ENCODE results near the gene OSBPL2.

The OSBPL2 gene

DNA sequence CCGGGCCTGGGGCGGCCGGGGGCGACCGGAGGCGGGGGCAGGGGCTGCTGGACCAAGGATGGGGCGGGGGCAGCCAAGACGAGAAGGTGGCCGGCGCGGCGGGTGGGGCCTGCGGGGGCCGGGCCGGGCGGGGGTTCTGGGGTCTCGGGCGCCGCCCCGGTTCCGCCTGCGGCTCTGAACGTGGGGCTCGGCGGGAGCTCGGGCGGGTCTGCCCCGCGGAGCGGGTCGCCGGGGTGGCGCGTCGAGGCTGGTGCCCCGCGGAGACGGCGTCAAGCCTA lies 64.7 kb downstream of the OSBPL2 start:
- Histone ChIP-seq H3K27ac (ENCODE audit: extremely low read depth, low read depth, low read length) (peak overlapping the region; percentile 77; the same call in 1 of the 2 replicates), H3K4me3 (ENCODE audit: low read depth, low read length) (peak overlapping the region; percentile 92), H3K36me3 (ENCODE audit: control insufficient read depth in 2 of 2, insufficient read depth in 1 of 2, low read length in 2 of 2) (peaks cover 0 to 56% of the 10 kb centered on the region in 2 experiments; a peak in 1 of 3 replicates), H3K9me3 (ENCODE audit: control insufficient read depth, insufficient read depth, low read depth, low read length) (no peaks in the 10 kb centered on the region), H3K4me1 (ENCODE audit: control insufficient read depth, insufficient read depth, low read length) (peaks cover 8% of the 10 kb centered on the region)
- ChIA-PET POLR2A (interaction anchor here (1.1 to 1.3 kb wide), 4 partner anchors 66 to 104 kb away, joined by 3 to 13 read pairs (median 4); partner anchors contain the start of gene RPS21), CTCF (interaction anchor here (1.1 kb wide), 2 partner anchors 78 to 80 kb away, joined by 5 to 10 read pairs; no protein-coding TSS in a partner anchor)
- TF ChIP-seq MZF1 (tag by site-specific recombination; IDR thresholded peaks at IDR 0.05; ENCODE audit: borderline replicate concordance) (no peak), HOXD13 (CRISPR knock-in tag; IDR thresholded peaks at IDR 0.05; ENCODE audit: borderline replicate concordance) (no peak), ZNF302 (tag by site-specific recombination; IDR thresholded peaks at IDR 0.05; ENCODE audit: low read depth) (no peak), ZNF169 (tag by site-specific recombination; IDR thresholded peaks at IDR 0.05) (no peak), ZBTB7A (tag by site-specific recombination; IDR thresholded peaks at IDR 0.05; ENCODE audit: low read depth) (no peak), ZNF837 (tag by site-specific recombination; IDR thresholded peaks at IDR 0.05) (no peak), ZNF10 (tag by site-specific recombination; IDR thresholded peaks at IDR 0.05) (no peak), ZNF155 (tag by site-specific recombination; IDR thresholded peaks at IDR 0.05) (no peak)
- TF ChIP-seq, protein P1, sequence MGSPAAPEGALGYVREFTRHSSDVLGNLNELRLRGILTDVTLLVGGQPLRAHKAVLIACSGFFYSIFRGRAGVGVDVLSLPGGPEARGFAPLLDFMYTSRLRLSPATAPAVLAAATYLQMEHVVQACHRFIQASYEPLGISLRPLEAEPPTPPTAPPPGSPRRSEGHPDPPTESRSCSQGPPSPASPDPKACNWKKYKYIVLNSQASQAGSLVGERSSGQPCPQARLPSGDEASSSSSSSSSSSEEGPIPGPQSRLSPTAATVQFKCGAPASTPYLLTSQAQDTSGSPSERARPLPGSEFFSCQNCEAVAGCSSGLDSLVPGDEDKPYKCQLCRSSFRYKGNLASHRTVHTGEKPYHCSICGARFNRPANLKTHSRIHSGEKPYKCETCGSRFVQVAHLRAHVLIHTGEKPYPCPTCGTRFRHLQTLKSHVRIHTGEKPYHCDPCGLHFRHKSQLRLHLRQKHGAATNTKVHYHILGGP (tag by site-specific recombination; IDR thresholded peaks at IDR 0.05) = no peak
- TF ChIP-seq, protein P2, sequence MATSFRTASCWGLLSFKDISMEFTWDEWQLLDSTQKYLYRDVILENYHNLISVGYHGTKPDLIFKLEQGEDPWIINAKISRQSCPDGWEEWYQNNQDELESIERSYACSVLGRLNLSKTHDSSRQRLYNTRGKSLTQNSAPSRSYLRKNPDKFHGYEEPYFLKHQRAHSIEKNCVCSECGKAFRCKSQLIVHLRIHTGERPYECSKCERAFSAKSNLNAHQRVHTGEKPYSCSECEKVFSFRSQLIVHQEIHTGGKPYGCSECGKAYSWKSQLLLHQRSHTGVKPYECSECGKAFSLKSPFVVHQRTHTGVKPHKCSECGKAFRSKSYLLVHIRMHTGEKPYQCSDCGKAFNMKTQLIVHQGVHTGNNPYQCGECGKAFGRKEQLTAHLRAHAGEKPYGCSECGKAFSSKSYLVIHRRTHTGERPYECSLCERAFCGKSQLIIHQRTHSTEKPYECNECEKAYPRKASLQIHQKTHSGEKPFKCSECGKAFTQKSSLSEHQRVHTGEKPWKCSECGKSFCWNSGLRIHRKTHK (tag by site-specific recombination; IDR thresholded peaks at IDR 0.05) = no peak
- TF ChIP-seq, protein P3, sequence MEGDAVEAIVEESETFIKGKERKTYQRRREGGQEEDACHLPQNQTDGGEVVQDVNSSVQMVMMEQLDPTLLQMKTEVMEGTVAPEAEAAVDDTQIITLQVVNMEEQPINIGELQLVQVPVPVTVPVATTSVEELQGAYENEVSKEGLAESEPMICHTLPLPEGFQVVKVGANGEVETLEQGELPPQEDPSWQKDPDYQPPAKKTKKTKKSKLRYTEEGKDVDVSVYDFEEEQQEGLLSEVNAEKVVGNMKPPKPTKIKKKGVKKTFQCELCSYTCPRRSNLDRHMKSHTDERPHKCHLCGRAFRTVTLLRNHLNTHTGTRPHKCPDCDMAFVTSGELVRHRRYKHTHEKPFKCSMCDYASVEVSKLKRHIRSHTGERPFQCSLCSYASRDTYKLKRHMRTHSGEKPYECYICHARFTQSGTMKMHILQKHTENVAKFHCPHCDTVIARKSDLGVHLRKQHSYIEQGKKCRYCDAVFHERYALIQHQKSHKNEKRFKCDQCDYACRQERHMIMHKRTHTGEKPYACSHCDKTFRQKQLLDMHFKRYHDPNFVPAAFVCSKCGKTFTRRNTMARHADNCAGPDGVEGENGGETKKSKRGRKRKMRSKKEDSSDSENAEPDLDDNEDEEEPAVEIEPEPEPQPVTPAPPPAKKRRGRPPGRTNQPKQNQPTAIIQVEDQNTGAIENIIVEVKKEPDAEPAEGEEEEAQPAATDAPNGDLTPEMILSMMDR (tag by site-specific recombination; IDR thresholded peaks at IDR 0.05) = no peak

DNA sequence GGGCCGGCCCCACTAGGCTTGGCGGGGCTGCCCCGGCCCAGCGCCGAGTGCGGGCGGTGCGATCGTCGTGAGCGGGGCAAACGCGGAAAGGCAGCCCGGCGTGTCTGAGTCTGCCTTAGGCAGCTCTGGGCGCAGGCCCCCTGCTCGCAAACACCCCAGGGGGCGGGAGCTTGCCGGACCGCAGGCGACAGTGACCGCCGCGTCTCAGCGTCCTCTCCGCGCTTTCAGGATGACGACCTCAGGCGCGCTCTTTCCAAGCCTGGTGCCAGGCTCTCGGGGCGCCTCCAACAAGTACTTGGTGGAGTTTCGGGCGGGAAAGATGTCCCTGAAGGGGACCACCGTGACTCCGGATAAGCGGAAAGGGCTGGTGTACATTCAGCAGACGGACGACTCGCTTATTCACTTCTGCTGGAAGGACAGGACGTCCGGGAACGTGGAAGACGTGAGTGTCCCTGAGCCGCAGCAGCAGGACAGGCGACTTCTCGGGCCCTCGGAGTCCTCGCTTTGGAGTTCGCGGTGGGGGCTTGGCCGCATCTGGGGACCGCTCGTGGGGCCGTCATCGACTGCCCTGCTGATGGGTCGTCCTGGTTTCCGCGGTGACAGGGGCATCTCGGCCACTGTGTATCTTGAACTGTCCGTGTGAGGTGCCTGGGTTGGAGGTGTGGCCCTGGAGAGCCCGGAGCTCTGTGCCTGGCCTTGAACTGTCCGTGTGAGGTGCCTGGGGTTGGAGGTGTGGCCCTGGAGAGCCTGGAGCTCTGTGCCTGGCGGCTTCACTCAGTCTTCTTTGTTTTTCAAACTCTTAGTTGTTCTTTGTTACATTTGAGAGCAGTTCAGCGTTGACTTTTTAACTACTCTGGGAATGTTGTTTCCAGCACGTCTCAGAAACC lies 65.3 kb downstream of the OSBPL2 start:
- POLR2A ChIA-PET = interaction anchor here (1.1 to 1.6 kb wide), 4 partner anchors 64 to 104 kb away, joined by 3 to 4 read pairs (median 4); partner anchors contain the start of gene LAMA5
- Histone ChIP-seq H3K4me1 (ENCODE audit: control insufficient read depth, insufficient read depth, low read length) (peaks cover 8% of the 10 kb centered on the region), H3K36me3 (ENCODE audit: control insufficient read depth in 2 of 2, insufficient read depth in 1 of 2, low read length in 2 of 2) (peaks cover 0 to 56% of the 10 kb centered on the region in 2 experiments; a peak in 1 of 3 replicates), H3K27ac (ENCODE audit: extremely low read depth, low read depth, low read length) (peak overlapping the region; percentile 77), H3K9me3 (ENCODE audit: control insufficient read depth, insufficient read depth, low read depth, low read length) (no peaks in the 10 kb centered on the region), H3K4me3 (ENCODE audit: low read depth, low read length) (peak overlapping the region; percentile 92)
- CTCF ChIA-PET = interaction anchor here (0.7 to 2.4 kb wide), 4 partner anchors 66 to 296 kb away, joined by 3 to 22 read pairs (median 3); no protein-coding TSS in a partner anchor
- TF ChIP-seq, protein P4, sequence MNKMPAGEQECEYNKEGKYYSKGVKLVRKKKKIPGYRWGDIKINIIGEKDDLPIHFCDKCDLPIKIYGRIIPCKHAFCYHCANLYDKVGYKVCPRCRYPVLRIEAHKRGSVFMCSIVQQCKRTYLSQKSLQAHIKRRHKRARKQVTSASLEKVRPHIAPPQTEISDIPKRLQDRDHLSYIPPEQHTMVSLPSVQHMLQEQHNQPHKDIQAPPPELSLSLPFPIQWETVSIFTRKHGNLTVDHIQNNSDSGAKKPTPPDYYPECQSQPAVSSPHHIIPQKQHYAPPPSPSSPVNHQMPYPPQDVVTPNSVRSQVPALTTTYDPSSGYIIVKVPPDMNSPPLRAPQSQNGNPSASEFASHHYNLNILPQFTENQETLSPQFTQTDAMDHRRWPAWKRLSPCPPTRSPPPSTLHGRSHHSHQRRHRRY (tag by site-specific recombination; IDR thresholded peaks at IDR 0.05) = no peak
- TF ChIP-seq YY2 (tag by site-specific recombination; IDR thresholded peaks at IDR 0.05) = no peak
- TF ChIP-seq ZNF549 (tag by site-specific recombination; IDR thresholded peaks at IDR 0.05) = no peak
- TF ChIP-seq KLF16 (tag by site-specific recombination; IDR thresholded peaks at IDR 0.05) = no peak
- TF ChIP-seq, protein P5, sequence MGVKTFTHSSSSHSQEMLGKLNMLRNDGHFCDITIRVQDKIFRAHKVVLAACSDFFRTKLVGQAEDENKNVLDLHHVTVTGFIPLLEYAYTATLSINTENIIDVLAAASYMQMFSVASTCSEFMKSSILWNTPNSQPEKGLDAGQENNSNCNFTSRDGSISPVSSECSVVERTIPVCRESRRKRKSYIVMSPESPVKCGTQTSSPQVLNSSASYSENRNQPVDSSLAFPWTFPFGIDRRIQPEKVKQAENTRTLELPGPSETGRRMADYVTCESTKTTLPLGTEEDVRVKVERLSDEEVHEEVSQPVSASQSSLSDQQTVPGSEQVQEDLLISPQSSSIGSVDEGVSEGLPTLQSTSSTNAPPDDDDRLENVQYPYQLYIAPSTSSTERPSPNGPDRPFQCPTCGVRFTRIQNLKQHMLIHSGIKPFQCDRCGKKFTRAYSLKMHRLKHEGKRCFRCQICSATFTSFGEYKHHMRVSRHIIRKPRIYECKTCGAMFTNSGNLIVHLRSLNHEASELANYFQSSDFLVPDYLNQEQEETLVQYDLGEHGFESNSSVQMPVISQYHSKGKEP (tag by site-specific recombination; IDR thresholded peaks at IDR 0.05) = no peak
- TF ChIP-seq, protein P6, sequence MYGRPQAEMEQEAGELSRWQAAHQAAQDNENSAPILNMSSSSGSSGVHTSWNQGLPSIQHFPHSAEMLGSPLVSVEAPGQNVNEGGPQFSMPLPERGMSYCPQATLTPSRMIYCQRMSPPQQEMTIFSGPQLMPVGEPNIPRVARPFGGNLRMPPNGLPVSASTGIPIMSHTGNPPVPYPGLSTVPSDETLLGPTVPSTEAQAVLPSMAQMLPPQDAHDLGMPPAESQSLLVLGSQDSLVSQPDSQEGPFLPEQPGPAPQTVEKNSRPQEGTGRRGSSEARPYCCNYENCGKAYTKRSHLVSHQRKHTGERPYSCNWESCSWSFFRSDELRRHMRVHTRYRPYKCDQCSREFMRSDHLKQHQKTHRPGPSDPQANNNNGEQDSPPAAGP (tag by site-specific recombination; IDR thresholded peaks at IDR 0.05) = no peak
- no peak for TF ChIP-seq ZNF416 (tag by site-specific recombination; IDR thresholded peaks at IDR 0.05)
- peak; percentile 58; the same call in 1 of the 2 replicates for TF ChIP-seq GLIS2 (tag by site-specific recombination; IDR thresholded peaks at IDR 0.05)
- no peak for TF ChIP-seq ZNF664 (tag by site-specific recombination; IDR thresholded peaks at IDR 0.05)
- TF ChIP-seq, protein P7, sequence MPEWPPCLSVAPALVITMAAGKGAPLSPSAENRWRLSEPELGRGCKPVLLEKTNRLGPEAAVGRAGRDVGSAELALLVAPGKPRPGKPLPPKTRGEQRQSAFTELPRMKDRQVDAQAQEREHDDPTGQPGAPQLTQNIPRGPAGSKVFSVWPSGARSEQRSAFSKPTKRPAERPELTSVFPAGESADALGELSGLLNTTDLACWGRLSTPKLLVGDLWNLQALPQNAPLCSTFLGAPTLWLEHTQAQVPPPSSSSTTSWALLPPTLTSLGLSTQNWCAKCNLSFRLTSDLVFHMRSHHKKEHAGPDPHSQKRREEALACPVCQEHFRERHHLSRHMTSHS (tag by site-specific recombination; IDR thresholded peaks at IDR 0.05) = no peak
- no peak for TF ChIP-seq ZNF747 (tag by site-specific recombination; IDR thresholded peaks at IDR 0.05)

Data from HEK293 (cell line).